Kidney (tissue), 2 donors: Measurements from ENCODE around the gene C9orf43. TPM values are rescaled to one million over a fixed set of nuclear protein-coding genes. Genes with fewer than 3 reads are reported as not detected.

ENCODE experiments used
- polyA plus RNA-seq: library from polyadenylated mRNA; stranded (reverse); fragments of 350-450 nt; fragmentation: Illumina TruSeq; extraction: RNeasy Lipid Tissue Mini Kit (QIAGEN cat#74804); gene quantifications from one replicate; pipeline ENCODE4 v1.2.3, GENCODE V29; 2014; ENCODE audit warnings: low read depth, low replicate concordance; ENCODE audit not compliant: insufficient read depth
- total RNA-seq: library from RNA; stranded (reverse); fragmentation: NEBNext Ultra II Directional; extraction: Animal tissue kit (Norgen Biotek cat#: 25700); gene quantifications from one replicate; pipeline ENCODE4 v1.2.1, GENCODE V29; 2021
- donor health status: DM: yes; HTN: yes; CAD: no.

The C9orf43 gene
- total and polyA plus RNA-seq, 2 donors from 2014 or later: 0.50 to 0.80 TPM

Other genes with a start within 250 kb of the C9orf43 start
- 34.8 TPM for gene FKBP15, start 189.5 kb upstream of the C9orf43 start, total RNA-seq
- gene FKBP15, start 189.5 kb upstream of the C9orf43 start, polyA plus RNA-seq: 11.0 TPM
- gene SLC31A1, start 189.2 kb upstream of the C9orf43 start, total RNA-seq: 19.5 TPM
- gene SLC31A1, start 189.2 kb upstream of the C9orf43 start, polyA plus RNA-seq: 20.1 TPM
- gene CDC26, start 135.2 kb upstream of the C9orf43 start, total RNA-seq: 28.5 TPM
- gene CDC26, start 135.2 kb upstream of the C9orf43 start, polyA plus RNA-seq: 76.2 TPM
- 20.0 TPM for gene PRPF4, start 135.1 kb upstream of the C9orf43 start, total RNA-seq
- gene PRPF4, start 135.1 kb upstream of the C9orf43 start, polyA plus RNA-seq: 12.8 TPM
- gene RNF183, start 107.4 kb upstream of the C9orf43 start, total RNA-seq: 3.6 TPM
- 8.1 TPM for gene RNF183, start 107.4 kb upstream of the C9orf43 start, polyA plus RNA-seq
- gene WDR31, start 70.5 kb upstream of the C9orf43 start, total RNA-seq: 8.7 TPM
- gene WDR31, start 70.5 kb upstream of the C9orf43 start, polyA plus RNA-seq: 3.1 TPM
- 14.5 TPM for gene BSPRY, start 61.2 kb upstream of the C9orf43 start, total RNA-seq
- gene BSPRY, start 61.2 kb upstream of the C9orf43 start, polyA plus RNA-seq: 18.0 TPM
- gene HDHD3, start 33.8 kb upstream of the C9orf43 start, total RNA-seq: 29.8 TPM
- gene HDHD3, start 33.8 kb upstream of the C9orf43 start, polyA plus RNA-seq: 107 TPM
- gene ALAD, start 9.5 kb upstream of the C9orf43 start, total RNA-seq: 35.4 TPM
- gene ALAD, start 9.5 kb upstream of the C9orf43 start, polyA plus RNA-seq: 64.1 TPM
- 26.1 TPM for gene POLE3, start 72 bp upstream of the C9orf43 start, total RNA-seq
- gene POLE3, start 72 bp upstream of the C9orf43 start, polyA plus RNA-seq: 27.1 TPM
- gene RGS3, start 53.0 kb downstream of the C9orf43 start, total RNA-seq: 114 TPM
- 137 TPM for gene RGS3, start 53.0 kb downstream of the C9orf43 start, polyA plus RNA-seq